Inflammatory macrophage treated with lipopolysaccharide for 1 hour (primary cell): ENCODE results near the gene TRPV3.
"Not testable (repeated sequence)": the region's sequence is repeated elsewhere in the genome, so short reads cannot be mapped to it uniquely, and the experiment has no call there.

Experiments used
- DNase-seq, 2 donors: peaks; one replicate each; pipeline ENCODE4 v3.0.0-alpha.2; 2020 to 2022

The TRPV3 gene

GRCh38 chr17:3469529-3469928, 88.1 kb downstream of the TRPV3 start:
- DNase-seq, result no peak

- DNase-seq, result not testable (repeated sequence)
Observed at GRCh38 chr17:3466355-3466754, 91.3 kb downstream of the TRPV3 start.
